Left lung (tissue), 10 donors: Measurements from ENCODE around the gene DOCK8. TPM values are rescaled to one million over a fixed set of nuclear protein-coding genes. Genes with fewer than 3 reads are reported as not detected.

ENCODE experiments used
- ATAC-seq: fragments of 200-7000 bp; cut with Tn5 transposase; one replicate; pipeline ENCODE4 v1.9.1; 2020; ENCODE audit warnings: moderate library complexity
- DNase-seq, 4 donors: peaks; one replicate each; pipeline ENCODE4 v3.0.0-alpha.2; 2013 to 2020
- H3K27ac ChIP-seq, 2 donors: fragments of 200-600 bp; sonication (generic) in 1 of 2; one replicate each; pipeline versions ENCODE4 v1.5.0 to v1.8.0; 2020 to 2021
- H3K27me3 ChIP-seq, 2 donors: fragments of 200-600 bp; sonication (generic) in 1 of 2; one replicate each; pipeline versions ENCODE4 v1.5.0 to v1.8.0; 2020 to 2021
- H3K36me3 ChIP-seq, 2 donors: fragments of 200-600 bp; sonication (generic) in 1 of 2; one replicate each; pipeline versions ENCODE4 v1.5.0 to v1.8.0; 2020 to 2021
- H3K4me1 ChIP-seq, 2 donors: fragments of 200-600 bp; one replicate each; pipeline ENCODE4 v1.8.0; 2021
- H3K4me3 ChIP-seq, 2 donors: fragments of 200-600 bp; sonication (generic) in 1 of 2; one replicate each; pipeline versions ENCODE4 v1.5.0 to v1.8.0; 2020 to 2021; ENCODE audit warnings: mild to moderate bottlenecking in 1 of 2
- H3K9me3 ChIP-seq, 2 donors: fragments of 200-600 bp; sonication (generic) in 1 of 2; one replicate each; pipeline versions ENCODE4 v1.5.0 to v1.8.0; 2020 to 2021
- intact Hi-C, 2 donors: fragments of 100-400 bp; cut with DNase I; formaldehyde crosslinking; loops; one replicate each; pipeline versions ENCODE4 v1.11.2 to v1.14.2; 2022
- polyA plus RNA-seq, 6 donors: library from polyadenylated mRNA; unstranded; fragments of 120-200 nt; gene quantifications; one replicate each; pipeline ENCODE4 v1.2.1, GENCODE V29; 2013; ENCODE audit not compliant: insufficient read length in 6 of 6
- total RNA-seq, 2 donors: library from RNA; stranded (reverse); fragmentation: NEBNext Ultra II Directional; extraction: Animal tissue kit (Norgen Biotek cat#: 25700); gene quantifications; one replicate each; pipeline ENCODE4 v1.2.1, GENCODE V29; 2021
- TF ChIP-seq, protein P1 (sequence below), 2 donors: fragments of 200-600 bp; sonication (generic) in 1 of 2; IDR thresholded peaks; one replicate each; pipeline versions ENCODE4 v1.5.0 to v1.8.0; 2021; ENCODE audit warnings: antibody characterized with exemption in 2 of 2
- donor health status: DM: no; HTN: yes; CAD: no.
- donor health status: DM: no; HTN: no; CAD: no.

Gene DOCK8
- total and polyA plus RNA-seq, 8 donors, result 5.9 to 95.9 (median 8.5) TPM

- Histone ChIP-seq H3K36me3 (peaks cover 0 to 99% of the 10 kb centered on the region in 2 donors), H3K4me1 (no peaks in the 10 kb centered on the region), H3K27ac (no peak overlapping the region), H3K27me3 (no peaks in the 10 kb centered on the region), H3K4me3 (no peak overlapping the region), H3K9me3 (no peaks in the 10 kb centered on the region)
- DNase-seq, result no peak
- no peak for ATAC-seq
- TF ChIP-seq, protein P1, sequence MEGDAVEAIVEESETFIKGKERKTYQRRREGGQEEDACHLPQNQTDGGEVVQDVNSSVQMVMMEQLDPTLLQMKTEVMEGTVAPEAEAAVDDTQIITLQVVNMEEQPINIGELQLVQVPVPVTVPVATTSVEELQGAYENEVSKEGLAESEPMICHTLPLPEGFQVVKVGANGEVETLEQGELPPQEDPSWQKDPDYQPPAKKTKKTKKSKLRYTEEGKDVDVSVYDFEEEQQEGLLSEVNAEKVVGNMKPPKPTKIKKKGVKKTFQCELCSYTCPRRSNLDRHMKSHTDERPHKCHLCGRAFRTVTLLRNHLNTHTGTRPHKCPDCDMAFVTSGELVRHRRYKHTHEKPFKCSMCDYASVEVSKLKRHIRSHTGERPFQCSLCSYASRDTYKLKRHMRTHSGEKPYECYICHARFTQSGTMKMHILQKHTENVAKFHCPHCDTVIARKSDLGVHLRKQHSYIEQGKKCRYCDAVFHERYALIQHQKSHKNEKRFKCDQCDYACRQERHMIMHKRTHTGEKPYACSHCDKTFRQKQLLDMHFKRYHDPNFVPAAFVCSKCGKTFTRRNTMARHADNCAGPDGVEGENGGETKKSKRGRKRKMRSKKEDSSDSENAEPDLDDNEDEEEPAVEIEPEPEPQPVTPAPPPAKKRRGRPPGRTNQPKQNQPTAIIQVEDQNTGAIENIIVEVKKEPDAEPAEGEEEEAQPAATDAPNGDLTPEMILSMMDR (IDR thresholded peaks at IDR 0.05), result no peak
- intact Hi-C loops, result no loop called here
Measured at GRCh38 chr9:431701-432100, 217.0 kb downstream of the DOCK8 start.

- DNase-seq, result no peak
- H3K9me3 ChIP-seq, result no peaks in the 10 kb centered on the region
- no peaks in the 10 kb centered on the region for H3K4me1 ChIP-seq
- TF ChIP-seq, protein P1 (IDR thresholded peaks at IDR 0.05), result no peak
- H3K27ac ChIP-seq, result no peak overlapping the region
- peaks cover 0 to 97% of the 10 kb centered on the region in 2 donors for H3K36me3 ChIP-seq
- H3K4me3 ChIP-seq, result no peak overlapping the region
- no peak for ATAC-seq
- no peaks in the 10 kb centered on the region for H3K27me3 ChIP-seq
- intact Hi-C loops, result no loop called here
Measured at GRCh38 chr9:436482-436881, 221.8 kb downstream of the DOCK8 start.

DNA sequence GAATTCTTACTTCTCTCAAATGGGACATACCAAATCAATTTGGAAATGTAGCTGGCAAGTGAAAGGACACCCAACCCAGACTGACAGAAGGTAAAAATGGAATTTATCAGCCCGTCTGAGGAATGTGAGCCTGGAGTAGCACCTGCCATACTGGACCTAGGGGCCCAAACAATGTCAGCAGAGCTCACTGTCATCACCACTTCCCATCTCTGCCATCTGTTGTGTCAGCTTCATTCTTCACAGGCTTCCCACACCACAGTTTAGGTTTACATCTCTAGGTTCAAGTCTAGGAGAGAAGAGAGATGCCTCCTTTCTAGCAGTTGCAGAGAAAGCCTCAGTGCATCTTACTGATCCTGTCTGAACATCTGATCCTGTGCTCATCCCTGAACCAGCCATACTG is 222.4 kb downstream of the DOCK8 start:
- TF ChIP-seq, protein P1 (IDR thresholded peaks at IDR 0.05), result no peak
- ATAC-seq (peak; percentile 7), DNase-seq (no peak)
- Histone ChIP-seq H3K36me3 (peaks cover 0 to 97% of the 10 kb centered on the region in 2 donors), H3K4me1 (no peaks in the 10 kb centered on the region), H3K4me3 (no peak overlapping the region), H3K27ac (no peak overlapping the region), H3K27me3 (no peaks in the 10 kb centered on the region), H3K9me3 (no peaks in the 10 kb centered on the region)
- intact Hi-C loops, result no loop called here

DNA sequence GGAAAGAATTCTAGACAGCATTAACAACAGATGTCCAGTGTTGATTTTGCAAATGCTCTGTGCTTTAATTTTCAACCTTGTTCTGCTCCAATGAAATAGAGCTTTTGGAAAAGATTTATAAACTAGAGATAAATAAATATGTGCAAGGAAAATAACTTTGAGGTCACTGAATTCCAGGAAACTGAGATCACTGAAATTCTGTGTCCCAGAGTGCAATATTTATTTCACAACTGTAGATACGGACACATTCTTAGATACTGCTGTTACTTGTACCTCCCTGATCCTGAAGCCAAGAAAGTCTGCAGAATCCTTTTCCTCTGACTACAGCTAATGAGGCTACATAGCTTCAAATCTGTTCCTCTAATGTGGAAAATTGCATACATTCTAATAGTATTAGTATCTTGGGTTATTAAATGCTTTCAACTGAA is 222.9 kb downstream of the DOCK8 start:
- Histone ChIP-seq H3K4me3 (no peak overlapping the region), H3K27ac (peak overlapping the region in 1 of 2 donors; percentile 16), H3K9me3 (no peaks in the 10 kb centered on the region), H3K4me1 (no peaks in the 10 kb centered on the region), H3K36me3 (peaks cover 0 to 97% of the 10 kb centered on the region in 2 donors), H3K27me3 (no peaks in the 10 kb centered on the region)
- TF ChIP-seq, protein P1 (IDR thresholded peaks at IDR 0.05), result no peak
- ATAC-seq (peak; percentile 71), DNase-seq (peak in 2 of 4 donors; percentile 51 to 68)
- intact Hi-C loops, result no loop called here

DNA sequence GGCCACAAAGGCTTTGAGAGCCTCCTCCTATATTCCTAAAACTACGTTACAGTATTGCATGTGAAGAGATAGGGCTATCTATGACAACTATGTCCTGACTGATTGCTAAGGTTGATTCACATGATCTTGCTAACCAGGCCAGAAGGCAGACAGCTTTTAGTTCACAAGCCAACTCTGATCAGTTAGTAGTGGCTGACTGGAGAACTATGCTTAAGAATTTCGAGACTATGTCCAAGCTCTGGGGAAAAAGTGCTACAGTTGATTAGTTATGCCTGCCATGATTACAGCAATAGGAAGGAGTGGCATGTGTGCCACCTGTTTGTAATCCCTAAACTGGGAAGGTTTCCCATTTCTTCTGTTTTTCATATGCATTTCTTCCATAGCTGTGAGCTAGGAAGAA is 223.4 kb downstream of the DOCK8 start:
- H3K36me3 ChIP-seq, result peaks cover 0 to 97% of the 10 kb centered on the region in 2 donors

More for the DNA sequence above, 223.4 kb downstream of the DOCK8 start:
- H3K27ac ChIP-seq, result peak overlapping the region; percentile 13 to 16
- H3K27me3 ChIP-seq, result no peaks in the 10 kb centered on the region
- no peaks in the 10 kb centered on the region for H3K9me3 ChIP-seq
- H3K4me3 ChIP-seq, result no peak overlapping the region
- intact Hi-C loops, result no loop called here
- peak; percentile 14 for ATAC-seq
- TF ChIP-seq, protein P1 (IDR thresholded peaks at IDR 0.05), result no peak
- H3K4me1 ChIP-seq, result no peaks in the 10 kb centered on the region
- no peak for DNase-seq
